NCI-H1092 treated with DMSO at 0.1 percent for 48 hours (cell line): ENCODE results near the gene TLR7.

Source experiments
- DNase-seq: peaks from one replicate; lab custom pipeline; 2025; lab: John Stamatoyannopoulos, UW

Gene TLR7

DNA sequence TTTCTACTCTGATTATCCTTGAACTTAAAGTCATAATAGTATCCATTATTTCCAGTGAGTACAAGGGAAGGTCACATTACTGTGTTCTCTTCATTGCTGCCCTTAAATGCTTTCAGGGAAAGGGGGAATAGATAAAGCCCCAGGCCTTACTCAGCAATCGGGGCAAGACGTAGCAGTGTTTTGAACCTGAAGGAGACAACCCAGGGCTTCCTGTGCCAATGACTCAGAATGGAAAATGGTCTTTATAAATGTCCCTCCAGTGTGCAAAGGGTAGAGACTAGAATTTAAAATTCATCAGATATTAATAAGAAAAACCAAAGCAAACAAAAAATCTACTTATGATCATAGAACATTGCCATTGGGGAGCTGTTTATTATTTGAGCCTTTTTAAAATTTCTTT, 63.3 kb downstream of the TLR7 start:
- DNase-seq: no peak

DNA sequence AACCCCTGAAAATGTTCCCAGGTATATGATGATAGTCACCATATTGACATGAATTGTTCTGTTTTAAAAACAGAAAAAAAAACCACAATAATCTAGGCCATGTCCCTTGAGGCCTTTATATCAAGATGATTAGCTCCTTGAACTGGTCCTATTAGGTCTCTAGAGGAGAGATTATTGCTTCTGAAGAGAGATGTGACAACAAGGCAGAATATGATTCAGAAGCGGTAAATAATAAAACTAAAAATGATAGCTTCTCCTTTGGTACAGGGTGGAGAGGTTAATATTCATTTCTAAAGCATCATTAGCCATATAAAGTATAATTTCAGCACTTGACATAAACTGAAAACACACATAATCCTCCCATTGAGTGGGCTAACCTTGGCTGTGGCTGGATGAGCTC, 65.4 kb downstream of the TLR7 start:
- DNase-seq: no peak

DNA sequence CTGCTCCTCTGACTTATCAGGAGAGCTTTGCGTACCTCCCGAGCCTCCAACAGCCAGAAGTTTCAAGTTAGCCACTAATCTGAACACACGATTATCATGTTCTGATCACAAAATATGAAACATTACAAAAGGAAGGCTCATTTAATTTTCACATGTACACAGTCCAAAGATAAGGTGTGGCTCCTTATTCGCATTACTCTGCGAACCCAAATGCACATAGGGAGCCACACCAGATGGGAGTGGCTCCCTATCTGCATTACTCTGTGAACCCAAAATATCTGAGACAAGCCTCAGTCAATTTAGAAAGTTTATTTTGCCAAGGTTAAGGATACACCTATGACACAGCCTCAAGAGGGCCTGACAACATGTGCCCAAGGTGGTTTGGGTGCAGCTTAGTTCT, 68.0 kb downstream of the TLR7 start:
- DNase-seq: no peak

DNA sequence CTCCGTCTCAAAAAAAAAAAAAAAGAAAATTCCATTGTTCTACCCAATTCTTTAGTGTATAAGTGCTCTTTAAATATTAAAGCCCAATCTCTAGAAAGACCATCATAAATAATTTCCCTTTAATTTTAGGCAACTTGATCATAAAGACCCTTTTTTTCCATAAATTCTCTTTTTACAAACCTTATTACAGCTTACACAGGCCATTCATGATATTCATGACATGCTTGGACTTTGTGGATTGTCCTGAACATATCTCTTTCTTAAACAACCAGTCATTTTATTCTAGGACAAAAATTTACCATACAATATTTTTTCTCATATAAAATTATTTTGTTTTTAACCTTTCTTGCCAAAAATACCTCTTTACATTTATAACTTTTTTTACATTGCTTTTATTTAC, 70.1 kb downstream of the TLR7 start:
- no peak for DNase-seq
